Kidney tubule cell (primary cell): ENCODE measurements around the gene SYTL2.
"Not testable (repeated sequence)": the region's sequence is repeated elsewhere in the genome, so short reads cannot be mapped to it uniquely, and the experiment has no call there.

Experiments
- DNase-seq: peaks from one replicate; pipeline ENCODE4 v3.0.0-alpha.2; 2018; ENCODE audit warnings: low spot score

The SYTL2 gene

DNA sequence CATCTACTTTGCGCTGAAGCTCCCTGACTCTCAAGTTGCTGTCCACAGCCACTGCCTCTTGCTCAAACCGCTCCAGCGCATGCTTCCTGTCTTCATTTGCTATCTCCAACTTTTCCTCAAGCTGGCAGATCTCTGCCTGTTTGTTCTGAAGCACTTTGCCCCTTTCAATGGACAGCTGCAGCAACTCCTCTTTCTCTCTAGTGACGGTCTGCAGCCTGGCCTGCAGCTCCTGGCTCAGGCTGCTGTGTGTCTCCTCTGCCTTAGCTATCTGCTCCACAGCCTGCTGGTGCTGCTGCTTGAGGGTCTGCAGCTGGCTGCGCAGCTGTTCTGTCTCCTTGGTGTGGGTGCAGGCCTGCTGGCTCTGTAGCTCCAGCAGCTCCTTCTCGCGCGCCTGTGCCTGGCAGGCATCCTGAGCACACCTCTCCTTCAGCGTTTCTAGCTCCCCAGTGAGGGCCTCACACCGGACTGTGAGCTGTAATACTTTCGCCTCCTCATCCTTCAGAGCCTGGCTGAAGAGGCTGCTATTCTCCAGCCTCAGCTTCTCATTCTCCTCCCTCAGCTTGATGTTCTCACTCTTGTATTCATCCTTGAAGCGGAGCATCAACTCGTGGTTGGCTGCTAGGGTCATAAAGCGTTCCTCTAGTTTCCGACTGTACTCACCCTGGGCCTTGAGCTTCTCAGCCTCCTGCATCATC is 125.7 kb downstream of the SYTL2 start:
- DNase-seq: peak; percentile 22

DNA sequence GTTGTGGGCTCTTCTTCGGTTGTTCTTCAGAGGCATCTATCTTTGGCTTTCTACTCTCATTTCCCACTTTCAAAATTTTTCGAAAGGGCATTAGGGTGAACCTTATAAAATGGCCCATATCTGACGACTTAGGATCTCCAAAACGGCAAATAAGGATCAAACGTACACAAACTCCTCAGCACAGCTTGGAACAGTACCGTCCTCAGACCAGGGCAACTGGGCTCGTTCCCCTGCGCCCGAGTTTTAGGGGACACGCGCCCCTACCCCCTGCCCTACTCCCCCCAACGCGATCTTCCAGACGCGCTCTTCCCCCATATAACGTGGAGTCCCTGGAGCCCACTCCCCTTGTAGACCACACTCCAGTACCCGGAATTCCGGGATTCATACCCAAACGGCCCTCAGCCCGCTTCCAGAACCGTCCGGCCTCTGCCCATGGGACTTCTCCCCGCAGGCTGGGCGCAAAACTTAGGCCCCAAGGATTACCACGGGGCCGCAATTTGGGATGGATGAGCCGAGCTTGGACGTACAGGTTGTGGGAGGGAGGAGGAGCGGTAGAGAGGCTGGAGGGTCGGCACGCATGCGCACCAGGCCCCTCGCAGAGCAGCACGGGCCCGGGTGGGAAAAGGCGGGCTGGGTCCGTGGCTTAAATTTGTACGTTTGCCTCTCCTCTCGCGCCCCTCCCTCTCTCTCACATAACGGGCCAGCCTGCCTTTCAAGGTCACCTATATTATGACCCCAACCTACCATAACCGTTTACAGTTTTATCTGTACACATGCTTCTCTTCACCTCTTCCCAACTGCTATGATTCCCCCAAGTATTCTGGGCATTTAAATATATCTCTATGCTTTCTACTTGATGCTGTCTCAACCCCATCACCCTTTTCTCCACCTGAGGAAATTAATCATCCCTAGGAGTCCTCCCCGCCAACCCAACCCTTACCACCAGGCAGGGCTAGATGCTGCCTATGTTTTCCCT is 128.3 kb downstream of the SYTL2 start:
- DNase-seq: peak; percentile 63

DNA sequence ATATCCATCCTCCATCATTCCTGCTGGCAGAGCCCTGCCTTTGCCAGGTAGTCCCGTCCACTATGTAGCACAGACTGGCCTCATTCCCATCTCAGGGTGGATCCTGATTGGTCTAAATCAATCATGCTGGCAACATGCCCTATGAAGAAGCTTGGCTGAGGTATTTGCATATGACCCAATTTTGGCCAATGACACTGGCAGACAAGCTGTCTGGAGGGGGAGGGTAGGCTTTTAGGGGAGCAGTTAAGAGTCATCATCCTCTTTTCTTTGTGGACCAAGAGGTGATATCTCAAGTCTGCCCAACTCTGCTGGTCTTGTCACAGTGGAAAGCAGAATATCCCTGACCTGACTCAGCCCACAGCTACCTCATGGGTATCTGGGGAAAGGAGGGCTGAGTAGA is 130.0 kb downstream of the SYTL2 start:
- peak; percentile 29 for DNase-seq

DNA sequence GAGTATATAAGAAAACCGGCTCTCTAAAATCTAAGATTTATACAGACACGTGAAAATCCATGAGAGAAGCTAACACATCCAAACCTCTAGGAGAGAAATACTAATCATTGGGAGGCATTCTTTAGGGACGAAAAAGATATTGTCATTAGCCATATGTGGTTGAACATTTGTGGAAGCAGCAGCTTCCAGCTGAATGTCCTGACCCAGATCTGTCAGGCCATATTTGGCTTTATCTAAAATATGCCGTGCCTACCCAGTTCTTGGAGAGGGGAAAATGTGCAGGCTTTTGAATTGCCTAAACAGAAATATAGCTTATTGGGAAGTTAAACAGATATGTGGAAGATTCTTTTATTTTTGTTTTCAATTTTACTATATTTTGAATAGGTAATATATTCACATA is 131.4 kb downstream of the SYTL2 start:
- DNase-seq: no peak

DNA sequence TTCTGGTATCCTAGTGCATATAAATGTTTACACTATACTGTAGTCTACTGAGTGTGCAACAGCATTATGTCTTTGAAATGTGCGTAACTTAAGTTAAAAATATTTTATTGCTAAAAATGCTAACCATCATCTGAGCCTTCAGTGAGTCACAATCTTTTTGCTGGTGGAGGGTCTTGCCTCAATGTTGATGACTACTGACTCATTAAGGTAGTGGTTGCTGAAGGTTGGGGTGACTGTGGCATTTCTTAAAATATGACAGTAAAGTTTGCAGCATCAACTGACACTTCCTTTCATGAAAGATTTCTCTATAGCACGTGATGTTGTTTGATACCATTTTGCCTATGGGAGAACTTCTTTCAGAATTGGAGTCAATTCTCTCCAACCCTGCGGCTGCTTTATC is 137.5 kb downstream of the SYTL2 start:
- no peak for DNase-seq

DNA sequence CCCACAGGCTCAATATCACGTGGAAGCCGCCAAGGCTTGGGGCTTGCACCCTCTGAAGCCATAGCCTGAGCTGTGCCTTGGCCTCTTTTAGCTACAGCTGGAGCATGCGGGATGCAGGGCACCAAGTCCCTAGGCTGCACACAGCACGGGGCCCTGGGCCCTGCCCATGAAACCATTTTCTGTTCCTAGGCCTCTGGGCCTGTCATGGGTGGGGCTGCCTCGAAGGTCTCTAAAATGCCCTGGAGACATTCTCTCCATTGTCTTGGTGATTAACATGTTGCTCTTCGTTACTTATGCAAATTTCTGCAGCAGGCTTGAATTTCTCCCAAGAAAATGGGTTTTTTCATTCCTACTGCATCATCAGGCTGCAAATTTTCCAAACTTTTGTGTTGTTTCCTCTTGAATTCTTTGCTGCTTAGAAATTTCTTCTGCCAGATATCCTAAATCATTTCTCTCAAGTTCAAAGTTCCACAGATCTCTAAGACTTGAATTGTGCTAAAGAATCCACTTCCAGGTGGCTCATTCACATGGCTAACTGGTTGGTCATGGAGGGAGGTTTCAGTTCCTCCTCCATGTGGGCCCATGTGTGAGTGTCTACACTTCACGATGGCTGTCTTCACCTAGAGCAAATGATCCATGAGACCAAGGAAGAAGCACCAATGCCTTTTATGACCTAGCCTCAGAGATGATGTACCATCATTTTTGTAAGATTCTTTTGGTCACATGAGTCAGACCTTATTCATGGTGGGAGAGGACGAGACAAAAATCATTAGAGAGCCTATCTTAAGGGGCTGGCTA is 138.6 kb downstream of the SYTL2 start:
- DNase-seq: peak; percentile 17

DNA sequence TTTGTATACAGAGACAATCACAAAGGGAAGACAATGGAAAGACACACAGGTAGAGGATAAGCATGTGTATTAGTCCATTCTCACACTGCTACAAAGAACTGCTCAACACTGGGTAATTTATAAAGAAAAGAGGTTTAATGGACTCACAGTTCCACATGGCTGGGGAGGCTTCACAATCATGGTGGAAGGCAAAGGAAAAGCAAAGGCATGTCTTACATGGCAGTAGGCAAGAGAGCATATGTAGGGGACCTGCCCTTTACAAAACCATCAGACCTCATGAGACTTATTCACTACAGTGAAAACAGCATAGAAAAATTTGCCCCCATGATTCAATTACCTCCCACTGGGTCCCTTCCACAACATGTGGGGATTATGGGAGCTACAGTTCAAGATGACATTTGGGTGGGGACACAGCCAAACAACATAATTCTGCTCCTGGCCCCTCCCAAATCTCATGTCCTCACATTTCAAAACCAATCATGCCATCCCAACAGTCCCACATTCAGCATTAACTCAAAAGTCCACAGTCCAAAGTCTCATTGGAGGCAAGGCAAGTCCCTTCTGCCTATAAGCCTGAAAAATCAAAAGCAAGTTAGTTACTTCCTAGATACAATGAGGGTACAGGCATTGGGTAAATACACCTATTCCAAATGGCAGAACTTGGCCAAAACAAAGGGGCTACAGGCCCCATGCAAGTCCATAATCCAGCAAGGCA is 139.8 kb downstream of the SYTL2 start:
- not testable (repeated sequence) for DNase-seq

DNA sequence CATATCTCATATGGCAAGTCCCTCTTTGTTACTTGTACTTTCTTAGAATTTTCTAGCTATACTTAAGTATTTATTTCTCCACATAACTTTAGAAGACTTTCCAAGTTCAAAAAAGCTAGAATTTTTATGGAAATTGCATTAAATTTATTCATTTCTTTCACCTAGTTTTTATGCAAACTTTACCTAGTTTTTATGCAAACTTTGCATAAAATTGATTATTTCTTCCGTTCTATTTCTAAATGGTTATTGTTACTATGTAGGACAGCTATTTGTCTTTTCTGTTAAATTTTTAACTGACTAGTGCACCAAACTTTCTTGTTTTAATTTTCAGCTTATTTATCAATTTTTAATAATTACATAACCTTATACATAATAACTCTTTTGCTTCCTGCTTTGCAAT is 142.8 kb downstream of the SYTL2 start:
- DNase-seq: no peak

DNA sequence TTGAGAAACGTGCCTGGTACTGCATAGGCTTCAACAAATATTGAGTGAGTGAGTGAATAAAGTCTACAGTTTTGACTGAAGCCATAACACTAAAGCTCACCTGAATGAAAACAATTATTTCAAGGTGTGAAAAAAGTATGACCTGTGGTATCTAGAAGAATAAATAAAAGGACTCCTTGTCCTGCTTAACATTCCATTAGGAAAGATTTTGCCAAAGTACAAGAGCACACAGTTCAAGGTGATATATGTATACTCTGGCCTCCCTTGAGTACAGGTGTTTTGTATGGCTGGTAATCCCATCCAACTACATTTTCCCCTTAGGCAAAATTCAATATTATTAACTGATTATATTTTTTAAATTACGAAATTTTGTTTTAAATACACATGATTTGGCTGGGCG is 144.3 kb downstream of the SYTL2 start:
- no peak for DNase-seq

DNA sequence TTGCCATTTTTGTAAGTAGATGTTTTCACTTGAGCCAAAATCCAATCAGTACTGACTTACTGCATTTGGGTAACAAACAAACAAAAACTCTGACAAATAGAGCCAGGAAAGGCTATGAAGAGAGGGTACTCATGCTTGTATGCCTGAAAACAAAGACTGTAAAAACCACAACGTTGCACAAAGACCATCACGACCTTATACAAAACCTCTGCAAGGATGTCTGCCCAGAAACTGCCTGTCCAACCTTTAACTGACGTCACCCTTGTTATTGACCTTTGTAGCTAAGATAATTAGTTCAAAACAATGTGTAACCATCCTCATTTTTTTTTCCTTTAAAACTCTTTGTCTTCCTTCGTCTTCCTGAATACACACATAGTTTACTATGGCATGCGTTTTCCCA is 145.2 kb downstream of the SYTL2 start:
- DNase-seq: peak; percentile 37

DNA sequence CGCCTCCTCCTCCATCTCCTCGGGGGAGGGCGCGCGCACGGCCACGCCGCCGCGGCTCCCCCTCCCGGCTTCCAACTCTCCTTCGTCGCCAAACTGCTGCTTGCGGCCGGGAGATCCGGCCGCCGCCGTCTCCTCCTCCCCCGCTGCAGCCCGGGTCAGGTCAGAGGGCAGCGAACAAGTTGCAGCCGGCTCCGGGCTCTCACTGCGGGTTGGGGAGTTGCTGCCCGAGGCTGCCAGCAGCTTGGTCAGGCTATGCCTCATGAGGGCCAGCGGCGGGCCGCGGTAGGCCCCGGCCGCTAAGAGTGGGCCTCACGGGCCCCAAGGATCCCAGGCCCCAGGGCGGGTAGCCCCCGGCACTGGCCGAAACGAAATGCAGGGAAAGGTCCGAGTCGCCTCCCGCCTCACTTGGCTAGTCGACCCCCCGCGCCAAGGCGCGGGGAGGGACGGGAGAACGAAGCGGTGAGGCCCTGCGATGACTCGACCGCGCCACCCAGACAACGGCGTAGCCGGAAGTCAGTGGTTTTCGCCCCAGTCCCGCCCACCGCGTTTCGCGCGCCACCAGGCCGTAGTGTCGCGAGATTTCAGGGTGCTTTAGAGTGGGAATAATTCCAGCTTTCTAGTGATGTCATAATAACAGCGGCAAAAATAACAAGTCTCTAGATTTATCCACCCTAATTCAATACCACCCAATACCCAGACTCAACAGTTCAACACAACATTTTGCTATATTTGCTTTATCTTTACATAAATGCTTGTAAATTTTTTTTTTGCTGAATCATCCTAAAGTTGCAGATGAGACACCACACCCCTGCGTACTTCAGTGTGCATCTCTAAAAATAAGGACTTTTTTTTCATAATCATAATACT is 146.1 kb downstream of the SYTL2 start, which contains the start of gene CREBZF:
Gene CREBZF, minus strand, starts transcription at position 515 of the 867 bp plus-strand sequence. Its CDS starts 254 bp downstream, at position 261.
- peak; percentile 95 for DNase-seq

DNA sequence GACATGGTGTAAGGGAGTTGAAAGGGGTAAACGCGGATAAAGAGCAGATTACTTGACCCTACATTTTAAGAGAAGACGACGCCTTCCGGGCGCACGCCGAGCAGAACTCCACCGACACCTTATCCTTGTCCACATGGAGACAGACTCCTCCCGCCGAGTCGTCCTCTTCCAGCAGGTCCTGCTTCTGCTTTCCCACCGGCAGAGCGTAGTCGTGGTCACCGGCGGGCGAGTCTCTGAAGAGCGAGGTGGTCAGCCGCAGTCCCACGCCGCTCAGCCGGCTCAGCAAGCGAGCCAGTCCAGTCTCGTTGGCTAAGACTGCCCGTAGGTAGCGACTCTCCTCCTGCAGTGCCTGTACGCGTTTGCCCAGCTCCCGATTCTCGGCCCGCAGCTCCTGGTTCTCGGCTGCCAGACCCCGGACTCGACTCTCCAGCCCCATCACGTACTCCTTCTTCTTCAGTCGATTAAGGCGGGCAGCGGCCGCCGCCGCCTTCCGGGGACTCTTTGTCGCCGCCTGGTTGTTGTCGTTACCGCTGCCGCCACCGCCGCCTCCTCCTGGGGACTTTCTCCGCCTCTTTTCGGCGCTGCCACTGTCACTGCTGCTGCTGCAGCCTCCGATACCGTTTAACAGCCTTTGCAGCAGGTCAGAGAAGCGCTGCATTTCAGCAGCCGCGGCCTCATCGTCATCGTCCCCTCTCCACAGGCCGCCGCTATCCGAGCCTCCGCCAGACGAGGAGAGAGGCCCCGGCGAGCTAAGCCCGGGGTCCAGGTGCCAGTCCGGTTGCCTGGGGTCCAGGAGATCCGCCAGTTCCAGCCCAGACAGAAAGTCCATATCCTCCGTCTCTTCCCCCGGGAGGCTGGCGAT is 147.0 kb downstream of the SYTL2 start:
- peak; percentile 76 for DNase-seq

DNA sequence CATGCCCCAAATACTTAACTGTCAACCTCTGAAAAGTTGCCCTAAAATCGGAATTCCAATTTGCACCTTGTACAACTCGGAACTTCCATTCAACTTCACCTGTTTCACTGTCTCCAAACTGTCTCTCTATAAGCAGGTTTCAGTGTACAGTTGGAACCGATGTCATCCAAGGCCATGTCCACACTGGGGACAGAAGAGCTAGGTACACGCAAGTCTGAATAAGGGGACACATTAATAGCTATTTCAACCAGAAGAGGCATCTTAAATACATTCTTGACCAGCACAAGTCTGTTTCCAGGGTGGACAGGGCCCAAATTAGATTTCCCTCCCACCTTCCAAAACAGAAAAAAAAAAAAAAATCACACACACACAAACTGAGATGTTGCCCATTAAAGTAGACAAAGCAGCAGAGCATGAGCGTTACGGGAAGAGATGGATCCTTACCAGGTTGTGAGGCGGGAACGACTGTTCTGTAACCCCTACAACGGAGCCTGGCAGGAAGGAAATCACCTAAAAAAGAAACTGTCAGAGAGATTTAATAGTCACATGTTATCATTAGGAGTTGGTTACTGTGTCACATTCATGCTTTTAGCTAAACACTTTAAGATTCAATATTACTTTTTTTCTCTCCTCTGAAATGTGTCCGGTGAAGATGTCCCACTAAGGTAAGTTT is 147.7 kb downstream of the SYTL2 start:
- DNase-seq: peak; percentile 22

DNA sequence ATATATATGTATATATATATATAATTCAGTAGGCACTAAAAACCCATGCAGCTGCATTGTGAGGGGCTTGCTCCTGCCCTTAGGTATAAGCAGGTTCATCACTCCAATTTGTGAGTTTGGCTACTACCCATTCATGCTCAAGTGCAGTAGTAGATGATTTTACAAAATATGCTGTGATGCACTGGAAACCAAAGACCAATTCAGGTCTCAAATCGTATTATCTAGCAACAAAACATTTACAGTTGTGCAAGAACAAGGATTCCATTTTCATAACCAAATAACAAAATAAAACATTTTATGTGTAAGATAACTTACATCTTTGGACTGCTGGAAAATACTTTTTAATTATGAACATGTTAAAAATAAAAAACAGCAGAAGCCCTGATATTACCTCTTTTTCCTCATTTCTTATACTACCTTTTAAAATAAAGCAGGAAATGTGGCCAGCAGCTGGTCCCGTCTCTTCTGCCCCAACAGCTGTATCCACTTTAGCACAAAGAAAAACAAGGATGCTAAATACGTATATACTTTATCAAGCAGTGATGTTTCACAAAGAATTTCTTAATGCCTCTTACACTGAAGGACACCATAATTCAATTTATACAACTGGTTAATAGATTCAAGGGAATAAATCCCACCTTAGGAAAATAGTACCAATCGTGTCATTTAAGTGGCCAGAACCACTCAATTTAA is 148.8 kb downstream of the SYTL2 start:
- DNase-seq: no peak

DNA sequence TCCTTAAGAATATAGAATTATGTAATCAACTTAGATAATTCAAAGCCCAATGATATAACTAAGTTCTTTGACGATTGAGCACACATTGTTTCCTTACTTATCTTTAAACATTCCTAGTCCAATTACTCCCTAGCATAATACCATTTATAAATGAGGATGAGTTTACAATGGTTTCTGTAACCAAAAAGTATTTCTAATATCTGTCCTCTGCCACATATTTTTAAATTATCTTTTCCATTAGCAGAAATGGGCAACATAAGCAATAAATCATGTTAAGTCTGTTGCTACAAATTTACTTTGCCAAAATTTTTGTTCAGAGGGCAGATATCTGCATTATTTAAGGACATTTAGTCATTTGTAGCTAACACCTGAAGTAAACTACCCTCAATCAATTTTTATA is 152.8 kb downstream of the SYTL2 start:
- no peak for DNase-seq

DNA sequence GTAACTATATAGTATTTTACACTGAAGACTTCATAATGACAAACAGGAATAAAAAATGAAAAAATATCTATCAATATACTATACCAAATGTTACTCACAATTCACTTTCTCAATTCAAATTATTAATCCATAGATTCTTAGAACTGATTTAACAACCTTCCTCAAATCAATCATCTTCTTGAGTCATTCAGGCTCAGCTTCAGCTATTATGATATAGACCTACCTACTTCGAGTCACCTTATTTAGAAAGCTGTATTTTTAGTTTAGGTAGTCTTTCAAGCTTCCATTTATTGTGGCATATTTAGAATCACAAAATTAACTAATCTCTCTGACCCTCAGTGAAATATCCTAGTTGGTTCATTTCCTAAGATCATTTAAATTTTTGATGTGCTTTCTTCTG is 154.2 kb downstream of the SYTL2 start:
- DNase-seq: no peak

DNA sequence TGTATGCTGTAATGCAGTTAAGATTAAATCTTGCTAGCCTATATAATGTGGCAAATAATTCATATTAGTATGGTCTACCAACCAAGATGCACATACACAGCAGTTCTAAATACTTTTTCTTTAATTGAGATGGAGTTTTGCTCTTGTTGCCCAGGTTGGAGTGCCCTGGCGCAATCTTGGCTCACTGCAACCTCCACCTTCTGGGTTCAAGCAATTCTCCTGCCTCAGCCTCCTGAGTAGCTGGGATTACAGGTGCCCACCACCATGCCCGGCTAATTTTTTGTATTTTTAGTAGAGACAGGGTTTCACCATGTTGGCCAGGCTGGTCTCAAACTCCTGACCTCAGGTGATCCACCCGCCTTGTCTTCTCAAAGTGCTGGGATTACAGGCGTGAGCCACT is 156.6 kb downstream of the SYTL2 start:
- not testable (repeated sequence) for DNase-seq

DNA sequence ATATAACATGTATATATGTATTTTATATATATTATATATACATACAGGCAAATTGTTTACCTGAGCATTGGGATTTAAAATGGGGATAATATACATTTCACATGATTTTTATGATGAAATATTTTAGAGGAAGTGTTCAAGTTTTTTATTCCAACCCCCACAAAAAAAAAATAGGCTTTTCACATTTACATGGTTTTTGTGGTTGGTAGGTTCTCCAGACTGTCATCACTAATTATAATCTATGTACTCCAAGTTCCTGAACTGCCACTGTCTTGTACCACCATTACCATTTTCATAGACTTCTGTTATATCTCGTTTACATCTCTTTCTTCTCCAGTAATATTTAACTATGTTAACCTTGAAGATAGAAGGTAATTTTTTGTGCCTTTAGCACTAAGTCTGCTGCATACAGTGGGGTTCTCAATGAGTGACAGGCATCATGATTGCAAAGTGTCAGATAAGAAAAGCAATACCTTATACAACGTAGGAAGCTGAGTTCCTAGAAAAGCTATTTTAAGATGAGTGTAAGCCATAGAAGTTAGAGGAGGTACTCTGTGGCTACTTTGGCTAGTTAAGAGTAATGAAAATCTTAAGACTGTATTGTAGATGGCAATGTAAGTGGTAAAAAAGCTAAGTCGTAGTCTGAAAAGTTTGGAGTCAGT is 158.0 kb downstream of the SYTL2 start:
- DNase-seq: no peak
